Effector CD4-positive, alpha-beta T cell (primary cell): Measurements from ENCODE around the gene APOBEC3F.

ENCODE experiments used
- DNase-seq: peaks from one replicate; pipeline ENCODE4 v3.0.0-alpha.2; 2020

The APOBEC3F gene

DNA sequence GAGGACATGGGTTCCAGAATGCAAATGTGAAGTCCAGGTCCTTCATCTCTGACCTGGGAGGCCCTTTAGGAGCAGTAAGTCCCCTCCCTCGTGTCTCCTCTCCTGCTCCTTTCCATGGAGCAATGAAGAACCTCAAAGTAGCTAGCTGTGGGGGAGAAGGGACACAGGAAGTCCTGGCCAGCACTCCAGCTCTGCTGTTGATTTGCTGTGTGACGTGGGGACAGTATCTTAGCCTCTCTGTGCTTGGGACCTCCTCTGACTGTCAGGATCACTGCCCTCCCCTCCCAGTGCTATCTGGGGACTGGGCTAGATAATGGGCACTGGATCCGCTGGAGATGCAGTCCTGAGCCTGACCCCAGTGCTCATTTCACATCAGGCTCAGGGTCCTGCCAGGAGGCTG is 55.3 kb downstream of the APOBEC3F start:
- DNase-seq, result no peak

DNA sequence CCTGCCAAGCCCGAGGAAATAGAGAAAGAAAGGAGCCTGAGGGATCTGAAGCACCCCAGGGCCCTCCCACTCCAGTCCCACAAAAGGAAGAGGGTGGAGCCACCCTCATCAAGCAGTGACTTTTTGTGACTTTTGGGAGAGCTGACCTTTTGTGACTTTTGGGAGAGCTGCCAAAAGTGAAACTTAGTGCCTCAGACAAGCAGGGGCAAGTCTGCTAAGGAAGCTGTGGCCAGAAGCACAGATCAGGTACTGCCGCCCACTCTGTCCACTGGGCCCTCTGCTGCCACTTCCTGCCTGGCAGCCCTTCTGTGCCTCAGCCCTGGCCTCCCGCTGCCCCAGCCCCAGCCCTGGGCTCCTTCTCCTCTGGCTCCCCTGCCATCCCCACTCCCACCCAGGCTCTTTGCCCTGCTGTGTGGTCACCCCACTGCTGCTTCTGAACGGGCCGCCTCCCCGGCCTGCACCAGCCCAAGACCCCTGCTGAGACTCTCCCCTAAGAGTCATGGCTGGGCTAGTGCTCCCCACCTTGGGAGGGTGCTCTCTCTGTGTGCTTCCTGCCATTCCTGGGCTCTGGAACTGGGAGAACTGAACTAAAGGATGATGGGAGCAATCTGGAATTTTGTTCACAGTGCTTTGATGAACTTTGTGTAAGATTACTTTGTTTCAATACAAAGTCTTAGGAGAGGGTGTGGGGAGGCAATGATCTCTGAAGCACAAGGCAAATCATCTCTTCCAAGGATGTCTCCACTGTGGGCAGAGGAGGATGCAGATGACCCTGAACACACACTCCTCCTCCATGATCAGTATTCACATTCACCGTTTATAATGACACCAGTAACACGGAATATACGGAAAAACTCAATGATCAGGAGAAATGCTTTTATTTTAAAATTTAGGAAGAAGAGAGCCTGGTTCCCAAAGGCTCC is 56.7 kb downstream of the APOBEC3F start, which contains the start of gene APOBEC3H:
TSS of gene APOBEC3H (plus strand) at position 147 of the 923 bp plus-strand sequence. CDS start 3,035 bp downstream, outside the sequence.
- DNase-seq, result no peak

DNA sequence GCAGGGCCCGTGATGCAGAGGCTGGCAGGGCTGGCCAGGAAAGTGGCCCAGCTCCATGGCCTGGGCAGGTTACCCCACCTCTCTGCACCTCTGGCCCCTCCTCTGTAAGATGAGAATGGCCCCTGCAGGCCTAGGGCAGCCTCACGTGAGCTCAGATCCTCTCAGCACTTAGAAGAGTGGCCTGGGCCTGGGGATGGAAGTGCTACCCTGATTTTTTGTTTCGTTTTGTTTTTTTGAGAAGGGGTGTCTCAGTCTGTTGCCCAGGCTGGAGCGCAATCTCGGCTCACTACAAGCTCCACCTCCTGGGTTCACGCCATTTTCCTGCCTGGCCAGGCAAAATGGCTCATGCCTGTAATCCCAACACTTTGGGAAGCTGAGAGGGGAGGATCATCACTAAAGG is 57.4 kb downstream of the APOBEC3F start:
- no peak for DNase-seq

DNA sequence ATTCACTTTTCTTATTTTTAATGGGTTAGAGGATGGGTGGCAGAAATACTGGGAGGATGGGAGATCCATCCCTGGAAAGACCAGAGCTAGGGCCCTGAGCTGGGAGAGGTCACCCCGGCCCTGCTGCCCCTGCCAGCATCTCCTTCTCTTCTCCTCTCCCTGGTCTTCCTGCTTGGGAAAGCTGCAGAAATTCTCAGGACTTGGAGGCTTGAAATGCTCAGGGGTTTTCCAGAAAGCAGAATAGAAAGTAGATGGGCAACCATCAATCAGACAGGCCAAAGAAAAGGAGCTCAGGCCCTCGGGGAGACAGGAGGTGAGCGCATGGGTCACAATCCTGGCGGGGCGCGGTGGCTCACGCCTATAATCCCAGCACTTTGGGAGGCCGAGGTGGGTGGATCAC is 57.9 kb downstream of the APOBEC3F start:
- DNase-seq, result no peak

DNA sequence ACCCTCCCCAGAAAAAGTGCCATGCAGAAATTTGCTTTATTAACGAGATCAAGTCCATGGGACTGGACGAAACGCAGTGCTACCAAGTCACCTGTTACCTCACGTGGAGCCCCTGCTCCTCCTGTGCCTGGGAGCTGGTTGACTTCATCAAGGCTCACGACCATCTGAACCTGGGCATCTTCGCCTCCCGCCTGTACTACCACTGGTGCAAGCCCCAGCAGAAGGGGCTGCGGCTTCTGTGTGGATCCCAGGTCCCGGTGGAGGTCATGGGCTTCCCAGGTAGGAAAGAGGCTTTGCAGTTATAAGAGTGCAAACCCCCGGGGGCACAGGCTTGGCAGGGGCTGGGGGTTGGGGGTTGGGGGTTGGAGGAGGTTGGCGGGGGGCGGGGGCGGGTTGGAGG is 60.6 kb downstream of the APOBEC3F start:
- no peak for DNase-seq

DNA sequence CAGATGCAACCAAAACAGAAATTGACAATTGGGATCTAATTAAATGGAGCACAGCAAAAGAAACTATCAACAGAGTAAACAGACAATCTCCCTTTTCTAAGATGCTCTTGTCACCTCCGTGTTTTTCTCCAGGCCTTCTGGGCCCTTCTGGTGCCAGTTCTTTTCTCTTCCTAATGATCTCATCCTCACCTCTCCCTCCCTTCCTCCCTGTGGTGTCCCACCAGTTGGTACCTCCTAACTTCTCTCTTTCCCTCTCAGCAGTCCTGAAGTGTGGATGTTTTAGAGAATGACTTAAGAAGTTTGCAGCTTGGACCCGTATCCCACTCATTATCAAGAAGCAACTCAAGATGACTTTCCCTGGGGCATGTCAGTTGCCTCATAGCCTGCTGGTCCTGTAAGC is 62.8 kb downstream of the APOBEC3F start:
- DNase-seq, result no peak
